Keratinocyte (primary cell): ENCODE measurements around the gene KCNN3. TPM values are rescaled to one million over a fixed set of nuclear protein-coding genes. Genes with fewer than 3 reads are reported as not detected.

Experiments used
- DNase-seq: peaks from one replicate; pipeline ENCODE4 v3.0.0-alpha.2; 2011; ENCODE audit warnings: low read depth, missing footprints, low spot score
- FAIRE-seq: peaks from 2 replicates; lab custom pipeline; 2011; peaks lifted over from hg19 to GRCh38; lab: Jason Lieb, UNC
- H2AFZ ChIP-seq: 2 replicates; pipeline ENCODE4 v1.6.0; 2012; ENCODE audit warnings: low read length, control low read depth, inconsistent platforms; ENCODE audit not compliant: control insufficient read depth
- H3K27ac ChIP-seq: 2 replicates; pipeline ENCODE4 v1.5.1; 2011; ENCODE audit warnings: low read length; ENCODE audit not compliant: control insufficient read depth, insufficient read depth
- H3K27me3 ChIP-seq: 3 replicates; pipeline ENCODE4 v1.6.0; 2011; ENCODE audit warnings: low read length; ENCODE audit not compliant: control insufficient read depth, insufficient read depth; ENCODE audit errors: extremely low read depth
- H3K36me3 ChIP-seq, 2 experiments: 2 replicates in 1 of 2; 3 replicates in 1 of 2; pipeline ENCODE4 v1.5.1; 2011; ENCODE audit warnings: low read length in 2 of 2, mild to moderate bottlenecking in 1 of 2; ENCODE audit not compliant: control insufficient read depth in 2 of 2, insufficient read depth in 2 of 2; ENCODE audit errors: extremely low read depth in 1 of 2
- H3K4me1 ChIP-seq: 3 replicates; pipeline ENCODE4 v1.5.1; 2011; ENCODE audit warnings: low read length; ENCODE audit not compliant: control insufficient read depth, insufficient read depth; ENCODE audit errors: extremely low read depth
- H3K4me2 ChIP-seq: 3 replicates; pipeline ENCODE4 v1.6.0; 2011; ENCODE audit warnings: low read depth, low read length; ENCODE audit not compliant: control insufficient read depth, insufficient read depth; ENCODE audit errors: extremely low read depth
- H3K4me3 ChIP-seq, 3 experiments: fragments of 200-600 bp in 1 of 3; sonication (generic) in 1 of 3; 2 replicates in 2 of 3; 3 replicates in 1 of 3; pipeline ENCODE4 v1.5.1; 2011 to 2016; ENCODE audit warnings: low read length in 3 of 3, mild to moderate bottlenecking in 3 of 3, control low read depth in 2 of 3, inconsistent platforms in 1 of 3, low read depth in 1 of 3, mixed read lengths in 1 of 3, mixed run types in 1 of 3, moderate library complexity in 1 of 3; ENCODE audit not compliant: control insufficient read depth in 2 of 3, insufficient read depth in 2 of 3; ENCODE audit errors: extremely low read depth in 1 of 3
- H3K79me2 ChIP-seq: 2 replicates; pipeline ENCODE4 v1.6.0; 2012; ENCODE audit warnings: low read length; ENCODE audit not compliant: control insufficient read depth, insufficient read depth
- H3K9ac ChIP-seq: 3 replicates; pipeline ENCODE4 v1.6.0; 2011; ENCODE audit warnings: low read length; ENCODE audit not compliant: control insufficient read depth, insufficient read depth; ENCODE audit errors: extremely low read depth
- H3K9me1 ChIP-seq: 3 replicates; pipeline ENCODE4 v1.6.0; 2011; ENCODE audit warnings: low read length; ENCODE audit not compliant: control insufficient read depth, insufficient read depth; ENCODE audit errors: extremely low read depth
- H3K9me3 ChIP-seq: 2 replicates; pipeline ENCODE4 v1.5.1; 2012; ENCODE audit warnings: low read depth, low read length; ENCODE audit not compliant: control insufficient read depth
- H4K20me1 ChIP-seq: 3 replicates; pipeline ENCODE4 v1.6.0; 2011; ENCODE audit warnings: low read length; ENCODE audit not compliant: control insufficient read depth, insufficient read depth; ENCODE audit errors: extremely low read depth
- CTCF ChIP-seq, 3 experiments: IDR thresholded peaks in 1 of 3; conservative IDR thresholded peaks in 1 of 3; optimal IDR thresholded peaks in 1 of 3; 2 replicates in 2 of 3; 3 replicates in 1 of 3; pipeline versions ENCODE3 to v1.5.1; 2011; ENCODE audit warnings: low read length in 3 of 3, mild to moderate bottlenecking in 3 of 3, moderate library complexity in 2 of 3, control low read depth in 1 of 3, inconsistent platforms in 1 of 3; ENCODE audit not compliant: insufficient read depth in 2 of 3; ENCODE audit errors: extremely low read depth in 1 of 3
- EZH2 ChIP-seq: IDR thresholded peaks from one replicate; pipeline ENCODE4 v1.6.1; 2012; ENCODE audit warnings: inconsistent platforms, mild to moderate bottlenecking, low read length, moderate library complexity
- dilution Hi-C: fragments of 300-500 bp; cut with MboI; formaldehyde crosslinking; loops from one replicate; pipeline ENCODE4 v1.7.0; 2020; ENCODE audit warnings: low sequenced_read_pairs; ENCODE audit not compliant: extremely low pct_ligation_motif_present
- polyA plus RNA-seq, 5 experiments: library from polyadenylated mRNA; depleted of rRNA in 3 of 5; stranded (reverse) in 3 of 5; stranded (forward) in 1 of 5; unstranded in 1 of 5; fragments of >200 nt; gene quantifications; 1 replicate in 1 of 5; 2 replicates in 3 of 5; 3 replicates in 1 of 5; pipeline versions ENCODE4 v1.2.1 to v1.2.3, GENCODE V29; 2011 to 2012; ENCODE audit warnings: missing spikeins in 2 of 5, low read depth in 1 of 5, low replicate concordance in 1 of 5

KCNN3 gene
- polyA plus RNA-seq, 1 donor (not counting 4 experiments of a cell fraction or from before 2014, with no cell fraction given) = 0.05 TPM

GRCh38 chr1:154779551-154780189, 90.4 kb downstream of the KCNN3 start:
- H3K79me2 ChIP-seq = no peaks in the 10 kb centered on the region
- no peak overlapping the region for H3K4me2 ChIP-seq
- H4K20me1 ChIP-seq = no peaks in the 10 kb centered on the region
- no peaks in the 10 kb centered on the region for H3K4me1 ChIP-seq
- H3K4me3 ChIP-seq = no peak overlapping the region
- DNase-seq (no peak), FAIRE-seq (no peak)
- no peak overlapping the region for H2AFZ ChIP-seq
- H3K36me3 ChIP-seq = no peaks in the 10 kb centered on the region
- no peaks in the 10 kb centered on the region for H3K9me1 ChIP-seq
- TF ChIP-seq CTCF (optimal IDR thresholded peaks at IDR 0.05 in 1 of 3, IDR thresholded peaks at IDR 0.05 in 1 of 3, conservative IDR thresholded peaks at IDR 0.05 in 1 of 3; ENCODE audit: extremely low read depth in 1 of 3, insufficient read depth in 2 of 3, low read length in 3 of 3) = no peak
- no peak for TF ChIP-seq EZH2
- no peaks in the 10 kb centered on the region for H3K9me3 ChIP-seq
- dilution Hi-C loops = no loop called here
- H3K9ac ChIP-seq = no peak overlapping the region
- H3K27me3 ChIP-seq = peaks cover 6% of the 10 kb centered on the region
- H3K27ac ChIP-seq = no peak overlapping the region

- H3K9me1 ChIP-seq = no peaks in the 10 kb centered on the region
- no peak overlapping the region for H2AFZ ChIP-seq
- no peak overlapping the region for H3K4me3 ChIP-seq
- TF ChIP-seq CTCF (optimal IDR thresholded peaks at IDR 0.05 in 1 of 3, IDR thresholded peaks at IDR 0.05 in 1 of 3, conservative IDR thresholded peaks at IDR 0.05 in 1 of 3; ENCODE audit: extremely low read depth in 1 of 3, insufficient read depth in 2 of 3, low read length in 3 of 3) (no peak), EZH2 (no peak)
- no peak overlapping the region for H3K9ac ChIP-seq
- peaks cover 2% of the 10 kb centered on the region for H3K27me3 ChIP-seq
- no peaks in the 10 kb centered on the region for H4K20me1 ChIP-seq
- no peaks in the 10 kb centered on the region for H3K79me2 ChIP-seq
- DNase-seq = no peak
- H3K4me1 ChIP-seq = no peaks in the 10 kb centered on the region
- no peaks in the 10 kb centered on the region for H3K36me3 ChIP-seq
- no peak for FAIRE-seq
- H3K27ac ChIP-seq = no peak overlapping the region
- dilution Hi-C loops = no loop called here
- no peak overlapping the region for H3K4me2 ChIP-seq
- no peaks in the 10 kb centered on the region for H3K9me3 ChIP-seq
Observed at GRCh38 chr1:154778944-154779343, 91.1 kb downstream of the KCNN3 start.
